GM12878 (cell line): ENCODE measurements around the gene SHC2. TPM values are rescaled to one million over a fixed set of nuclear protein-coding genes. Genes with fewer than 3 reads are reported as not detected.

ENCODE experiments used
- ATAC-seq: fragments of 200-7000 bp; cut with Tn5 transposase; 3 replicates; pipeline ENCODE4 v1.9.1; 2020; ENCODE audit warnings: mild to moderate bottlenecking, moderate library complexity
- BruUV-seq: library from RNA; stranded (reverse); fragments of 400-500 nt; replicated peaks from 2 replicates; lab custom pipeline; 2021; lab: Mats Ljungman, UMichigan
- CTCF ChIA-PET: fragments of 300-600 bp; sonication (Branson Sonifier 250); formaldehyde crosslinking; extraction: SDS; loops from one replicate; lab custom pipeline; 2021; ENCODE audit warnings: inconsistent platforms; lab: Yijun Ruan, JAX
- POLR2A ChIA-PET: fragments of 350-600 bp; formaldehyde crosslinking; extraction: SDS; loops from one replicate; lab custom pipeline; 2021; ENCODE audit warnings: inconsistent platforms; lab: Charles Lee
- RAD21 ChIA-PET: fragments of 300-600 bp; sonication (Branson Sonifier 250); formaldehyde crosslinking; loops from one replicate; lab custom pipeline; 2023; ENCODE audit warnings: antibody characterized with exemption; ENCODE audit not compliant: unreplicated experiment; lab: Charles Lee
- SMC1A ChIA-PET: fragments of 300-600 bp; sonication (Branson Sonifier 250); formaldehyde crosslinking; loops from one replicate; lab custom pipeline; 2023; ENCODE audit not compliant: unreplicated experiment, uncharacterized antibody; lab: Charles Lee
- DNase-seq: peaks from one replicate; pipeline ENCODE4 v3.0.0-alpha.2; 2011; ENCODE audit warnings: low read depth, low spot score
- FAIRE-seq: peaks from 3 replicates; lab custom pipeline; 2011; peaks lifted over from hg19 to GRCh38; lab: Jason Lieb, UNC
- H2AFZ ChIP-seq: 2 replicates; pipeline ENCODE4 v1.6.0; 2011; ENCODE audit warnings: low read depth, low read length, control low read depth; ENCODE audit not compliant: control insufficient read depth
- H3K27ac ChIP-seq: 2 replicates; pipeline ENCODE4 v1.5.1; 2011; ENCODE audit warnings: control low read depth; ENCODE audit not compliant: control insufficient read depth, insufficient read depth
- H3K27me3 ChIP-seq, 2 experiments: replicated peaks in 1 of 2; 2 replicates each; pipeline versions ENCODE4 v1.6.0 to v1.6.1; 2011; ENCODE audit warnings: low read length in 1 of 2; ENCODE audit not compliant: control insufficient read depth in 2 of 2, insufficient read depth in 2 of 2
- H3K36me3 ChIP-seq, 2 experiments: 2 replicates each; pipeline ENCODE4 v1.5.1; 2011; ENCODE audit warnings: low read length in 1 of 2; ENCODE audit not compliant: control insufficient read depth in 2 of 2, insufficient read depth in 2 of 2
- H3K4me1 ChIP-seq: 2 replicates; pipeline ENCODE4 v1.6.1; 2011; ENCODE audit warnings: mild to moderate bottlenecking, low read length, moderate library complexity, mixed read lengths; ENCODE audit not compliant: control insufficient read depth, insufficient read depth
- H3K4me2 ChIP-seq: 2 replicates; pipeline ENCODE4 v1.6.0; 2011; ENCODE audit warnings: control low read depth; ENCODE audit not compliant: control insufficient read depth, insufficient read depth
- H3K4me3 ChIP-seq: fragments of 200-600 bp; sonication (generic); 2 replicates; pipeline ENCODE4 v1.5.1; 2016
- H3K79me2 ChIP-seq: 2 replicates; pipeline ENCODE4 v1.6.0; 2011; ENCODE audit warnings: low read length; ENCODE audit not compliant: control insufficient read depth, insufficient read depth
- H3K9ac ChIP-seq: 2 replicates; pipeline ENCODE4 v1.8.0; 2011; ENCODE audit warnings: low read length, control low read depth, mixed read lengths; ENCODE audit not compliant: control insufficient read depth, insufficient read depth
- H3K9me3 ChIP-seq: replicated peaks from 3 replicates; pipeline ENCODE4 v1.5.1; 2011; ENCODE audit warnings: mild to moderate bottlenecking, low read length; ENCODE audit not compliant: control insufficient read depth, insufficient read depth
- H4K20me1 ChIP-seq: 2 replicates; pipeline ENCODE4 v1.6.0; 2011; ENCODE audit not compliant: control insufficient read depth, insufficient read depth
- BACH1 ChIP-seq: fragments of 450-650 bp; IDR thresholded peaks from 2 replicates; pipeline ENCODE4 v1.6.1; 2017; ENCODE audit warnings: mild to moderate bottlenecking, borderline replicate concordance
- BRCA1 ChIP-seq: IDR thresholded peaks from 2 replicates; pipeline ENCODE4 v1.6.1; 2011; ENCODE audit warnings: low read depth, low read length, improper control_type of control experiment
- CBX3 ChIP-seq: fragments of 200-600 bp; sonication (generic); IDR thresholded peaks from 2 replicates; pipeline ENCODE4 v1.6.1; 2016; ENCODE audit warnings: low read depth, borderline replicate concordance
- CREB1 ChIP-seq: IDR thresholded peaks from 2 replicates; pipeline ENCODE4 v1.6.1; 2012; ENCODE audit warnings: low read depth, mild to moderate bottlenecking, inconsistent platforms
- CREM ChIP-seq: IDR thresholded peaks from 2 replicates; pipeline ENCODE4 v1.6.1; 2014; ENCODE audit warnings: antibody characterized with exemption, low read depth
- EP300 ChIP-seq, 2 experiments: fragments of 150-350 bp in 1 of 2; IDR thresholded peaks; 2 replicates each; pipeline ENCODE4 v1.6.1; 2011 to 2012; ENCODE audit warnings: low read depth in 2 of 2, low read length in 2 of 2, borderline replicate concordance in 1 of 2, improper control_type of control experiment in 1 of 2, inconsistent platforms in 1 of 2; ENCODE audit not compliant: control insufficient read depth in 1 of 2
- KAT2A ChIP-seq: conservative IDR thresholded peaks from 2 replicates; pipeline ENCODE4 v1.6.1; 2011; ENCODE audit warnings: low read depth, low read length; ENCODE audit not compliant: control insufficient read depth
- KDM1A ChIP-seq: fragments of 200-600 bp; sonication (generic); IDR thresholded peaks from 2 replicates; pipeline ENCODE4 v1.6.1; 2016; ENCODE audit warnings: borderline replicate concordance
- NFIC ChIP-seq: IDR thresholded peaks from 2 replicates; pipeline ENCODE4 v1.6.1; 2012; ENCODE audit warnings: low read depth, mild to moderate bottlenecking, inconsistent platforms, low read length, moderate library complexity
- REST ChIP-seq: IDR thresholded peaks from 2 replicates; pipeline ENCODE4 v1.6.1; 2012; ENCODE audit warnings: mild to moderate bottlenecking, low read depth, low read length
- STAT1 ChIP-seq: fragments of 450-650 bp; conservative IDR thresholded peaks from 2 replicates; pipeline ENCODE4 v1.6.1; 2014; ENCODE audit warnings: antibody characterized with exemption, mild to moderate bottlenecking
- YY1 ChIP-seq: IDR thresholded peaks from 2 replicates; pipeline ENCODE4 v1.6.1; 2011; ENCODE audit warnings: low read depth, mild to moderate bottlenecking, low read length
- ZBTB4 ChIP-seq: fragments of 450-650 bp; formaldehyde crosslinking; IDR thresholded peaks from 2 replicates; pipeline ENCODE4 v1.4.0; 2022; ENCODE audit warnings: mild to moderate bottlenecking, moderate library complexity
- ZNF274 ChIP-seq: IDR thresholded peaks from one replicate; pipeline ENCODE4 v1.8.0; 2011; ENCODE audit not compliant: insufficient read length, insufficient read depth
- WGBS: methylation state at CpG from one replicate; pipeline ENCODE4 v1.1.6; 2016; ENCODE audit warnings: low lambda C conversion rate; ENCODE audit not compliant: insufficient replicate concordance, insufficient coverage; ENCODE audit errors: missing lambda C conversion rate; 5-methylcytosine and 5-hydroxymethylcytosine counted together
- in situ Hi-C: fragments of 300-500 bp; cut with MboI; formaldehyde crosslinking; loops from 9 replicates; pipeline ENCODE4 v1.14.3; 2018; ENCODE audit warnings: mixed read lengths
- intact Hi-C: fragments of 100-400 bp; cut with micrococcal nuclease; formaldehyde crosslinking; loops from one replicate; pipeline ENCODE4 v1.14.2; 2022; ENCODE audit not compliant: unreplicated experiment
- polyA plus RNA-seq, 11 experiments: library from polyadenylated mRNA; depleted of rRNA in 4 of 11; unstranded in 6 of 11; stranded (reverse) in 5 of 11; fragments of >200 nt; fragmentation: Nextera tagmentation in 4 of 11; fragmentation: Illumina TruSeq in 1 of 11; extraction: Ambion mirVana in 4 of 11; extraction: Trizol in 1 of 11; gene quantifications; 1 replicate in 1 of 11; 2 replicates in 10 of 11; pipeline versions ENCODE4 v1.2.1 to v1.2.3, GENCODE V29; 2011 to 2016; ENCODE audit warnings: inconsistent platforms in 2 of 11, missing spikeins in 2 of 11, low read depth in 1 of 11
- total RNA-seq, 4 experiments: library from RNA; depleted of rRNA in 3 of 4; stranded (reverse); fragments of >200 nt in 3 of 4; fragmentation: Illumina TruSeq in 1 of 4; extraction: Trizol in 1 of 4; gene quantifications; 2 replicates each; pipeline versions ENCODE4 v1.2.1 to v1.2.3, GENCODE V29; 2013 to 2021
- TF ChIP-seq, protein P1 (sequence below): fragments of 450-650 bp; IDR thresholded peaks from 2 replicates; pipeline ENCODE4 v1.6.1; 2018; ENCODE audit warnings: mild to moderate bottlenecking, low read depth, moderate library complexity; ENCODE audit not compliant: partially characterized antibody

SHC2 gene
- total and polyA plus RNA-seq, 10 of the 15 experiments (the other 5 are each of a cell fraction or from before 2014, with no cell fraction given) = 0.08 TPM; not detected in 9

DNA sequence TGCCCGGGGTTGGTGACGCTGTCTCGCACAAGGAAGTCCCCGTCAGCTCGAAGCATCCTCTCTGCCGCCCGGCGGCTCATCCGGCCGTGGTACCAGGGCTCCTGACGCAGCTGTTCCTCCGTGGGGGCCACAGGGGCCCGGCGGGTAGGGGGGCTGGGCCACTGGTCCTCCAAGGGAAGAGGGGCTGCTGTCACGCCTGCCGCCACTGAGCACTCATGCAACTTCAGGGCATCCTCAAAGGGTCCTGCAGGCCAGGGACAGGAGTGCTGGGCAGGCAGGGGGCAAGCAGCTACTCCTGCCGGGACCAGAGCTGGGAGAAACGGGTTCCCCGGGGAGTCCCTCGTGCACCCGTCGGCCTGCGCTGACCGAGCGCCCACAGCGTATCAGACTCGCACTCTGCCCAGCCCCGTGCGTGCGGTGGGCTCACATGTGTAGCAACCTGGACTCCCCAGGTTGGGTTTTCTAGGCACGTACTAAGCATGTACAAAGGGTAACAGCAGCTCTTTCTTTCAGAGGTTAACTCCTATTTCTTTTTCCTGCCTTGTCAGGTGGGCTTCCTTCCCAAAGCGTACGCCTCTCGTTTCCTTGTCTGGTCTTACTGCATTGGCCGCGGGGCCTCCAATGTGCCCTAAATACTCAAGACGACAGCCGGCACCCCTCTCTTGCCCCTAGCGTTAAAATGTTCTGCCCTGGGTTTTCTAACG lies 38.5 kb downstream of the SHC2 start:
- no peak overlapping the region for H3K4me3 ChIP-seq
- H3K4me1 ChIP-seq = no peaks in the 10 kb centered on the region
- SMC1A ChIA-PET = no interaction called here
- H2AFZ ChIP-seq = no peak overlapping the region
- 61% methylated on average over 30 of the region's 40 CpGs for whole genome bisulfite sequencing
- intact Hi-C loops (no loop called here), in situ Hi-C loops (no loop called here)
- H4K20me1 ChIP-seq = no peaks in the 10 kb centered on the region
- CTCF ChIA-PET = no interaction called here
- H3K9me3 ChIP-seq = no peaks in the 10 kb centered on the region; the same call in 2 of the 3 replicates
- H3K27ac ChIP-seq = no peak overlapping the region
- POLR2A ChIA-PET = no interaction called here
- H3K79me2 ChIP-seq = no peaks in the 10 kb centered on the region
- H3K36me3 ChIP-seq = no peaks in the 10 kb centered on the region
- H3K4me2 ChIP-seq = no peak overlapping the region
- FAIRE-seq (no peak), DNase-seq (no peak), ATAC-seq (no peak)
- no peaks in the 10 kb centered on the region; a peak in 1 of 4 replicates for H3K27me3 ChIP-seq
- BruUV-seq = no TSS peak
- no peak overlapping the region for H3K9ac ChIP-seq
- RAD21 ChIA-PET = no interaction called here
- TF ChIP-seq CREM (no peak), CREB1 (no peak), NFIC (no peak), KDM1A (no peak), BACH1 (no peak), KAT2A (no peak), BRCA1 (no peak), ZBTB4 (CRISPR knock-in tag) (no peak), STAT1 (no peak), CBX3 (no peak), ZNF274 (no peak), REST (no peak), YY1 (no peak), EP300 (IDR thresholded peaks at IDR 0.05; ENCODE audit: borderline replicate concordance in 1 of 2, control insufficient read depth in 1 of 2, low read depth in 2 of 2, low read length in 2 of 2) (no peak)
- TF ChIP-seq, protein P1, sequence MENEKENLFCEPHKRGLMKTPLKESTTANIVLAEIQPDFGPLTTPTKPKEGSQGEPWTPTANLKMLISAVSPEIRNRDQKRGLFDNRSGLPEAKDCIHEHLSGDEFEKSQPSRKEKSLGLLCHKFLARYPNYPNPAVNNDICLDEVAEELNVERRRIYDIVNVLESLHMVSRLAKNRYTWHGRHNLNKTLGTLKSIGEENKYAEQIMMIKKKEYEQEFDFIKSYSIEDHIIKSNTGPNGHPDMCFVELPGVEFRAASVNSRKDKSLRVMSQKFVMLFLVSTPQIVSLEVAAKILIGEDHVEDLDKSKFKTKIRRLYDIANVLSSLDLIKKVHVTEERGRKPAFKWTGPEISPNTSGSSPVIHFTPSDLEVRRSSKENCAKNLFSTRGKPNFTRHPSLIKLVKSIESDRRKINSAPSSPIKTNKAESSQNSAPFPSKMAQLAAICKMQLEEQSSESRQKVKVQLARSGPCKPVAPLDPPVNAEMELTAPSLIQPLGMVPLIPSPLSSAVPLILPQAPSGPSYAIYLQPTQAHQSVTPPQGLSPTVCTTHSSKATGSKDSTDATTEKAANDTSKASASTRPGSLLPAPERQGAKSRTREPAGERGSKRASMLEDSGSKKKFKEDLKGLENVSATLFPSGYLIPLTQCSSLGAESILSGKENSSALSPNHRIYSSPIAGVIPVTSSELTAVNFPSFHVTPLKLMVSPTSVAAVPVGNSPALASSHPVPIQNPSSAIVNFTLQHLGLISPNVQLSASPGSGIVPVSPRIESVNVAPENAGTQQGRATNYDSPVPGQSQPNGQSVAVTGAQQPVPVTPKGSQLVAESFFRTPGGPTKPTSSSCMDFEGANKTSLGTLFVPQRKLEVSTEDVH = no peak
